AG10803 (cell line): Measurements from ENCODE around the gene ERBB3.
A peak's percentile ranks its signal among the peaks of the same experiment; 100 is the strongest.

Experiments
- DNase-seq: peaks from one replicate; pipeline ENCODE4 v3.0.0; 2010; ENCODE audit warnings: low read depth
- H3K4me3 ChIP-seq: 2 replicates; pipeline ENCODE4 v1.5.1; 2011; ENCODE audit warnings: mild to moderate bottlenecking, low read length, control low read depth
- CTCF ChIP-seq: conservative IDR thresholded peaks from 2 replicates; pipeline ENCODE4 v1.5.1; 2011; ENCODE audit warnings: mild to moderate bottlenecking, low read length, control low read depth, inconsistent platforms

Gene ERBB3

GRCh38 chr12:56104109-56104814 is 24.3 kb downstream of the ERBB3 start, which contains the start of gene PA2G4:
PA2G4 (plus strand) TSS chr12:56104559; CDS start chr12:56104738, 179 bp downstream.
- peak within 1 kb of the TSS; percentile 90 for H3K4me3 ChIP-seq
- peak; percentile 98 for DNase-seq
- TF ChIP-seq CTCF, result no peak

GRCh38 chr12:56104815-56105608 is 25.0 kb downstream of the ERBB3 start:
- peak; percentile 5 for DNase-seq
- no peak for TF ChIP-seq CTCF

GRCh38 chr12:56105609-56105902 is 25.6 kb downstream of the ERBB3 start:
- DNase-seq, result no peak
- peak overlapping the region; percentile 90 for H3K4me3 ChIP-seq
- TF ChIP-seq CTCF, result no peak

More at GRCh38 chr12:56104815-56105608, 25.0 kb downstream of the ERBB3 start:
- H3K4me3 ChIP-seq, result peak overlapping the region; percentile 90

GRCh38 chr12:56107242-56107641 is 27.3 kb downstream of the ERBB3 start:
- DNase-seq, result no peak
- no peak overlapping the region for H3K4me3 ChIP-seq
- no peak for TF ChIP-seq CTCF

GRCh38 chr12:56110571-56110970 is 30.6 kb downstream of the ERBB3 start:
- TF ChIP-seq CTCF, result no peak
- no peak overlapping the region for H3K4me3 ChIP-seq

GRCh38 chr12:56114084-56114483 is 34.1 kb downstream of the ERBB3 start:
- no peak overlapping the region for H3K4me3 ChIP-seq
- no peak for DNase-seq
- TF ChIP-seq CTCF, result no peak

More at GRCh38 chr12:56110571-56110970, 30.6 kb downstream of the ERBB3 start:
- no peak for DNase-seq

GRCh38 chr12:56115329-56115728 is 35.4 kb downstream of the ERBB3 start:
- no peak for TF ChIP-seq CTCF
- peak overlapping the region; percentile 88 for H3K4me3 ChIP-seq
- peak; percentile 17 for DNase-seq
